Measurements from ENCODE around the gene CX3CR1.

GRCh38 chr3:39254806-39255449 lies 24.9 kb downstream of the CX3CR1 start:
- TF ChIP-seq EZH2phosphoT487 (conservative IDR thresholded peaks at IDR 0.05; ENCODE audit: low read length): no peak
- TF ChIP-seq CTCF (IDR thresholded peaks at IDR 0.05; ENCODE audit: insufficient read depth, low read length, poor library complexity, severe bottlenecking): no peak

Data from SU-DHL-6 (cell line).